ENCODE measurements around the gene CLDN6.

CLDN6 gene

GRCh38 chr16:3027489-3027795 lies 9.5 kb upstream of the CLDN6 start:
- no peak for DNase-seq

GRCh38 chr16:3026609-3027488 lies 8.9 kb upstream of the CLDN6 start:
- DNase-seq = no peak

GRCh38 chr16:3026003-3026378 lies 8.0 kb upstream of the CLDN6 start:
- no peak for DNase-seq

GRCh38 chr16:3025032-3026002 lies 7.3 kb upstream of the CLDN6 start:
- DNase-seq = no peak

GRCh38 chr16:3023669-3024478 lies 5.9 kb upstream of the CLDN6 start, which contains the start of the genes HCFC1R1 and THOC6:
HCFC1R1 (minus strand) TSS chr16:3023942; CDS start chr16:3023941, 1 bp downstream.
THOC6 (plus strand) TSS chr16:3024035; CDS start chr16:3024327, 292 bp downstream.
- peak; percentile 96 for DNase-seq

- no peak for DNase-seq
Measured at GRCh38 chr16:3023415-3023668, 5.4 kb upstream of the CLDN6 start.

GRCh38 chr16:3022684-3023414 lies 4.9 kb upstream of the CLDN6 start:
- no peak for DNase-seq

GRCh38 chr16:3022208-3022683 lies 4.3 kb upstream of the CLDN6 start:
- DNase-seq = peak; percentile 71

GRCh38 chr16:3021449-3022207 lies 3.6 kb upstream of the CLDN6 start:
- DNase-seq = peak; percentile 66

- DNase-seq = peak; percentile 74
Measured at GRCh38 chr16:3020604-3021448, 2.8 kb upstream of the CLDN6 start.

GRCh38 chr16:3020247-3020603 lies 2.2 kb upstream of the CLDN6 start, which contains the start of gene TNFRSF12A:
TNFRSF12A (plus strand) TSS chr16:3020368; CDS start chr16:3020398, 30 bp downstream.
- peak; percentile 79 for DNase-seq

- no peak for DNase-seq
Measured at GRCh38 chr16:3019594-3020246, 1.7 kb upstream of the CLDN6 start.

GRCh38 chr16:3017344-3017743 lies 639 bp downstream of the CLDN6 start:
- no peak for DNase-seq

GRCh38 chr16:3015865-3016521 lies 2.0 kb downstream of the CLDN6 start:
- no peak for DNase-seq

- no peak for DNase-seq
Measured at GRCh38 chr16:3014971-3015370, 3.0 kb downstream of the CLDN6 start.

- DNase-seq = no peak
Measured at GRCh38 chr16:3013998-3014690, 3.8 kb downstream of the CLDN6 start.

GRCh38 chr16:3013491-3013951 lies 4.5 kb downstream of the CLDN6 start:
- DNase-seq = no peak

- no peak for DNase-seq
Measured at GRCh38 chr16:3012828-3013420, 5.1 kb downstream of the CLDN6 start, which contains the start of gene CLDN9. CLDN9 (plus strand) TSS chr16:3012923; CDS start chr16:3013363, 440 bp downstream.

All from CD4-positive, alpha-beta T cell treated with Interleukin-12 subunit alpha and Interleukin-12 subunit beta, for 1 hour (primary cell).